Measurements from ENCODE around the gene TBC1D7.

- TF ChIP-seq POLR2A (IDR thresholded peaks at IDR 0.05) = no peak
- no peak for TF ChIP-seq CTCF (IDR thresholded peaks at IDR 0.05 in 4 of 5, conservative IDR thresholded peaks at IDR 0.05 in 1 of 5)
These were observed 55.9 kb downstream of the TBC1D7 start for GRCh38 chr6:13272131-13273046.
